AG04450 (cell line): ENCODE results near the gene NIP7. TPM values are rescaled to one million over a fixed set of nuclear protein-coding genes. Genes with fewer than 3 reads are reported as not detected.

Experiments
- CTCF ChIA-PET: fragments of 300-600, 350-600 bp; formaldehyde crosslinking; extraction: SDS; loops from one replicate; lab custom pipeline; 2022; ENCODE audit warnings: antibody characterized with exemption, inconsistent platforms; lab: Charles Lee
- POLR2A ChIA-PET: fragments of 350-600 bp; formaldehyde crosslinking; extraction: SDS; loops from one replicate; lab custom pipeline; 2021; ENCODE audit warnings: antibody characterized with exemption, inconsistent platforms; lab: Yijun Ruan, JAX
- DNase-seq: peaks from one replicate; pipeline ENCODE4 v3.0.0-alpha.2; 2011; ENCODE audit warnings: low read depth, low spot score
- H3K27ac ChIP-seq: one replicate; pipeline ENCODE4 v1.5.1; 2012; ENCODE audit warnings: low read depth, low read length, control low read depth
- H3K27me3 ChIP-seq: one replicate; pipeline ENCODE4 v1.6.0; 2012; ENCODE audit warnings: low read length; ENCODE audit not compliant: control insufficient read depth, insufficient read depth
- H3K4me3 ChIP-seq: 2 replicates; pipeline ENCODE4 v1.5.1; 2011; ENCODE audit warnings: mild to moderate bottlenecking, low read depth, low read length, control low read depth
- H3K9me3 ChIP-seq: 2 replicates; pipeline ENCODE4 v1.5.1; 2012; ENCODE audit warnings: low read length; ENCODE audit not compliant: control insufficient read depth, insufficient read depth
- polyA plus RNA-seq: library from polyadenylated mRNA; depleted of rRNA; stranded (reverse); fragments of >200 nt; gene quantifications from 2 replicates; pipeline ENCODE4 v1.2.3, GENCODE V29; 2011
- TF ChIP-seq, protein P1 (sequence below): IDR thresholded peaks from 2 replicates; pipeline ENCODE4 v1.5.1; 2011; ENCODE audit warnings: low read depth, low read length, control low read depth, inconsistent platforms

Gene NIP7
- polyA plus RNA-seq, 1 experiment: 12.1 TPM

- no peaks in the 10 kb centered on the region for H3K27me3 ChIP-seq
- peak overlapping the region; percentile 77 for H3K4me3 ChIP-seq
- ChIA-PET POLR2A (interaction anchor here (1.3 to 1.4 kb wide), 2 partner anchors 10 to 12 kb away, joined by 3 read pairs; partner anchors contain the start of gene COG8), CTCF (no interaction called here)
- no peaks in the 10 kb centered on the region for H3K9me3 ChIP-seq
- no peak for DNase-seq
- peak overlapping the region; percentile 61 for H3K27ac ChIP-seq
- TF ChIP-seq, protein P1, sequence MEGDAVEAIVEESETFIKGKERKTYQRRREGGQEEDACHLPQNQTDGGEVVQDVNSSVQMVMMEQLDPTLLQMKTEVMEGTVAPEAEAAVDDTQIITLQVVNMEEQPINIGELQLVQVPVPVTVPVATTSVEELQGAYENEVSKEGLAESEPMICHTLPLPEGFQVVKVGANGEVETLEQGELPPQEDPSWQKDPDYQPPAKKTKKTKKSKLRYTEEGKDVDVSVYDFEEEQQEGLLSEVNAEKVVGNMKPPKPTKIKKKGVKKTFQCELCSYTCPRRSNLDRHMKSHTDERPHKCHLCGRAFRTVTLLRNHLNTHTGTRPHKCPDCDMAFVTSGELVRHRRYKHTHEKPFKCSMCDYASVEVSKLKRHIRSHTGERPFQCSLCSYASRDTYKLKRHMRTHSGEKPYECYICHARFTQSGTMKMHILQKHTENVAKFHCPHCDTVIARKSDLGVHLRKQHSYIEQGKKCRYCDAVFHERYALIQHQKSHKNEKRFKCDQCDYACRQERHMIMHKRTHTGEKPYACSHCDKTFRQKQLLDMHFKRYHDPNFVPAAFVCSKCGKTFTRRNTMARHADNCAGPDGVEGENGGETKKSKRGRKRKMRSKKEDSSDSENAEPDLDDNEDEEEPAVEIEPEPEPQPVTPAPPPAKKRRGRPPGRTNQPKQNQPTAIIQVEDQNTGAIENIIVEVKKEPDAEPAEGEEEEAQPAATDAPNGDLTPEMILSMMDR: no peak
Observed at GRCh38 chr16:69328854-69329316, 10.7 kb upstream of the NIP7 start.

GRCh38 chr16:69329369-69330285 is 9.9 kb upstream of the NIP7 start:
- no peak for DNase-seq
- TF ChIP-seq, protein P1: no peak
- Histone ChIP-seq H3K4me3 (peak overlapping the region; percentile 77), H3K27me3 (no peaks in the 10 kb centered on the region), H3K9me3 (no peaks in the 10 kb centered on the region; the same call in 1 of the 2 replicates), H3K27ac (peak overlapping the region; percentile 61)
- POLR2A ChIA-PET: interaction anchor here (0.9 to 1.4 kb wide), 3 partner anchors 13 to 179 kb away, joined by 3 to 4 read pairs (median 3); partner anchors contain the start of gene SNTB2
- CTCF ChIA-PET: no interaction called here

DNA sequence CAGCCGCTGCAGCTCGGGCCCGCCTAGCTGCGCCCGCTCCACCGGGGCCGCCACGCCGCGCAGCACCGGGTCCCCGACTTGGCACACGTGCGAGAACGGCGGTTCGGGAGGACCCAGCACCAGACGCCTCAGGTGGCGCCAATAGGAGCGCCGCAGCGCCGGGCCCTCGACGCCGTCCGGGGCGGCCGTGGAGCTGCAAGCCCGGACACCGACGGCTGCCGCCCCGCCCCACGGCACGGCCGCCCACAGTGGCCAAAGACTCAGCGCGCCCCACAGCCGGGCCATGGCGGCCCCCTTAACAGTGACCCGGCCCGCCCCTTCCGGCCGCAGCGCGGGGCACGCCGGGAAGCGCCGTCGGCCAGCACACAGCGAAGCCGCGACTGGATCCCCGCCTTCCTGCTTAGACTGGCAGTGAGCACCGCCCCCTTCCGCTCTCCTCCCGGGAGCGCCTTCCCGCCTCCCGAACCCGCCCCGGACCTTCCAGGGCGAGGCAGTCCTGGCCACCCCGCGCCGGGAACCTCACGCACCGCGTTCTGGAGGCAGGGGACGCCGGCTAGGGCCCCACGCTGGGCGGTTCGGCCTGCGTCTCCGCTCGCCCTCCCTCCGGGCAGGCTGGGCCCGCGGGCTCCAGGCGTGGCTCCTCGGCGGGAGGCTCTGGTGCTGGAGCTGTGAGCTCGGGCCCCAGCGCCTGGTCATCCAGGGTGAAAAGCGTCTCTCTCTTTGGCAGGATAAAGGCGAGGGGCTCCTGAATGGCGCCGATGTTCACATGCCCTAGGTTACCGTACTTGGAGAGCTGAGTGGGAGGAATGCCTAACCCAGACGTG is 9.1 kb upstream of the NIP7 start, which contains the start of gene PDF:
PDF (minus strand) TSS at position 303 of the 824 bp plus-strand sequence; CDS start at position 285, 18 bp downstream.
- DNase-seq: peak; percentile 67
- TF ChIP-seq, protein P1: no peak
- Histone ChIP-seq H3K9me3 (no peaks in the 10 kb centered on the region; the same call in 1 of the 2 replicates), H3K4me3 (peak within 1 kb of the TSS; percentile 77), H3K27me3 (no peaks in the 10 kb centered on the region), H3K27ac (peak within 1 kb of the TSS; percentile 61)
- ChIA-PET POLR2A (interaction anchor here (0.6 to 1.0 kb wide), 3 partner anchors 20 to 180 kb away, joined by 3 to 4 read pairs (median 4); partner anchors contain the start of gene SNTB2), CTCF (interaction anchor here (0.7 kb wide), 1 partner anchor 189 kb away, joined by 7 read pairs; no protein-coding TSS in a partner anchor)

DNA sequence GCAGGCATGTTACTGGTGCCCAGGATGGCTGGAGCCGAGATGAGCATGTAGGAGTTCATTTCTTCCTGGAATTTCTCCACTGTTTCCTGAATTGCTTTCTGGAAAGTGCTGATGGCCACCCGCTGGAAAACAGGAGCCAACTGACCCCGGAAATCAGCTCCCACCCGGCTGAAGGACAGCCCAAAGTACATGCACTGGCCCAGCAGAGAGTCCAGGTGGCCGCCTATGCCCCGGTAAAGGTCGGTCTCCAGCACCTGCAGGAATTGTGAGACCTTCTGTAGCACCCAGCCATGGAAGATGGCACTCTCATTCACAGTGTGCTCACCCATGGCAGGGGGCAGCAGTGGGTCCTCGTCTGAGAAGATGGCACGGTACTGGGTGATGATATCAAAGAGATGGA is 4.9 kb upstream of the NIP7 start:
- Histone ChIP-seq H3K27me3 (no peaks in the 10 kb centered on the region), H3K9me3 (no peaks in the 10 kb centered on the region; the same call in 1 of the 2 replicates), H3K27ac (no peak overlapping the region), H3K4me3 (no peak overlapping the region)
- no peak for DNase-seq
- POLR2A ChIA-PET: no interaction called here
- TF ChIP-seq, protein P1: no peak
- CTCF ChIA-PET: no interaction called here
